Measurements from ENCODE around the gene EXOC3. TPM values are rescaled to one million over a fixed set of nuclear protein-coding genes. Genes with fewer than 3 reads are reported as not detected.

Gene EXOC3
- total and polyA plus RNA-seq, 2 of the 8 experiments (the other 6 are each of a cell fraction or from before 2014, with no cell fraction given), result 14.4 to 30.0 TPM

DNA sequence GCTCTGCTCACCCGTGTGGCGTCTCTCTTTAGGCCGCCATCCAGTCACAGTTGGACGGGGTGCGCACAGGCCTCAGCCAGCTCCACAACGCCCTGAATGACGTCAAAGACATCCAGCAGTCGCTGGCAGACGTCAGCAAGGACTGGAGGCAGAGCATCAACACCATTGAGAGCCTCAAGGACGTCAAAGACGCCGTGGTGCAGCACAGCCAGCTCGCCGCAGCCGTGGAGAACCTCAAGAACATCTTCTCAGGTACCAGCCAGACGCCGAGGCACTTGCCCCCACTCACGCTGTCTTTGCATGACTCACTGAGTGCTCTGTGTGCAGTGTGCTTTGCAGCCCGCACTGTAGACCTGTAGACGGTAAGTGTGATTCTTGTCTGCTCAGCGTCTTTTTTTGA, 4.5 kb downstream of the EXOC3 start:
- Histone ChIP-seq H3K23ac (ENCODE audit: insufficient read length) (no peak overlapping the region), H4K91ac (replicated peaks; ENCODE audit: insufficient read length, low read length) (no peak overlapping the region), H4K5ac (ENCODE audit: insufficient read length, low read depth, low read length) (no peak overlapping the region), H3K18ac (ENCODE audit: extremely low read depth, low read length) (no peak overlapping the region), H2BK12ac (ENCODE audit: low read depth, low read length) (no peak overlapping the region), H3K4me2 (ENCODE audit: insufficient read depth in 1 of 2, low read depth in 2 of 2, low read length in 2 of 2) (no peak overlapping the region), H4K8ac (ENCODE audit: extremely low read depth, insufficient read depth, low read length) (no peak overlapping the region), H3K79me1 (ENCODE audit: low read depth, low read length) (peaks cover 9% of the 10 kb centered on the region; the same call in 1 of the 2 replicates), H3K79me2 (ENCODE audit: control insufficient read depth in 1 of 2, insufficient read depth in 2 of 2, low read length in 2 of 2) (peaks cover 0 to 8% of the 10 kb centered on the region in 2 experiments; a peak in 1 of 4 replicates), H2AFZ (ENCODE audit: low read length) (no peak overlapping the region), H3K36me3 (ENCODE audit: control insufficient read depth in 2 of 4, insufficient read depth in 4 of 4, low read length in 3 of 4) (peaks cover 13 to 45% (median 21%) of the 10 kb centered on the region in 4 experiments), H2BK20ac (ENCODE audit: low read length) (no peak overlapping the region), H3K4me3 (ENCODE audit: extremely low read depth in 1 of 4, insufficient read depth in 2 of 4, low read depth in 3 of 4, low read length in 4 of 4) (no peak overlapping the region), H3K9me3 (ENCODE audit: insufficient read depth in 2 of 2, low read depth in 1 of 2, low read length in 1 of 2) (peaks cover 0 to 6% of the 10 kb centered on the region in 2 experiments; a peak in 2 of 4 replicates), H3K27ac (ENCODE audit: low read depth, low read length) (no peak overlapping the region), H3K4ac (replicated peaks; ENCODE audit: insufficient read length, low read depth, low read length) (no peak overlapping the region), H3K4me1 (replicated peaks in 1 of 4; ENCODE audit: control insufficient read depth in 3 of 4, insufficient read depth in 4 of 4, low read length in 3 of 4) (peaks cover 0 to 8% (median 5%) of the 10 kb centered on the region in 4 experiments; a peak in 5 of 7 replicates), H3K14ac (ENCODE audit: insufficient read length) (no peak overlapping the region), H3K27me3 (replicated peaks in 1 of 4; ENCODE audit: control insufficient read depth in 3 of 4, extremely low read depth in 1 of 4, insufficient read depth in 3 of 4, low read length in 3 of 4) (peaks cover 0 to 4% (median 0%) of the 10 kb centered on the region in 4 experiments; a peak in 2 of 7 replicates), H3K9ac (replicated peaks in 1 of 4; ENCODE audit: extremely low read depth in 1 of 4, low read depth in 3 of 4, low read length in 3 of 4) (no peak overlapping the region), H3K56ac (replicated peaks; ENCODE audit: insufficient read length, low read depth, low read length) (no peak overlapping the region), H2BK15ac (ENCODE audit: low read length) (no peak overlapping the region), H2AK5ac (ENCODE audit: low read depth, low read length) (no peak overlapping the region), H3K23me2 (ENCODE audit: low read depth, low read length) (peaks cover 9% of the 10 kb centered on the region; the same call in 1 of the 2 replicates), H4K20me1 (replicated peaks in 1 of 2; ENCODE audit: control insufficient read depth in 1 of 2, insufficient read depth in 2 of 2, low read length in 2 of 2) (peaks cover 2 to 13% of the 10 kb centered on the region in 2 experiments), H2BK5ac (ENCODE audit: low read depth, low read length) (no peak overlapping the region), H2BK120ac (replicated peaks; ENCODE audit: low read depth, low read length) (no peak overlapping the region)
- TF ChIP-seq RNF2 (IDR thresholded peaks at IDR 0.05; ENCODE audit: borderline replicate concordance, low read depth, low read length, missing control alignments, poor library complexity, severe bottlenecking) (no peak), CHD1 (IDR thresholded peaks at IDR 0.05; ENCODE audit: low read depth, low read length) (no peak), SRF (IDR thresholded peaks at IDR 0.05; ENCODE audit: low read depth, low read length) (no peak), BCL11A (IDR thresholded peaks at IDR 0.05; ENCODE audit: low read depth in 2 of 2, low read length in 2 of 2) (no peak)
- DNase-seq (ENCODE audit: low read depth in 1 of 2, low spot score in 2 of 2) (no peak), FAIRE-seq (no peak)
- ChIA-PET POLR2A (ENCODE audit: partially characterized antibody) (interaction anchor here (1.3 to 1.9 kb wide), 4 partner anchors 15 to 68 kb away, joined by 3 to 6 read pairs (median 4); no protein-coding TSS in a partner anchor), CTCF (ENCODE audit: partially characterized antibody) (interaction anchor here (0.6 to 3.0 kb wide), 19 partner anchors 8 to 335 kb away, joined by 3 to 14 read pairs (median 4); no protein-coding TSS in a partner anchor)
- whole genome bisulfite sequencing, 2 experiments (ENCODE audit: extremely low coverage in 1 of 2, insufficient coverage in 1 of 2, insufficient read length in 1 of 2, insufficient replicate concordance in 2 of 2, low coverage in 1 of 2, low lambda C conversion rate in 2 of 2, missing lambda C conversion rate in 1 of 2), result 88% methylated on average over 17 of the region's 21 CpGs; no CpG with 5 or more reads in 1 of the 2 experiments
